ENCODE measurements around the gene GRIA4. TPM values are rescaled to one million over a fixed set of nuclear protein-coding genes. Genes with fewer than 3 reads are reported as not detected.

GRIA4 gene
- total RNA-seq, 4 donors from 2014 or later = 37.2 TPM; not detected in 3

- H3K9me3 ChIP-seq = no peaks in the 10 kb centered on the region
- no peak for TF ChIP-seq POLR2A (IDR thresholded peaks at IDR 0.05)
- TF ChIP-seq CTCF (IDR thresholded peaks at IDR 0.05) = no peak
- no peaks in the 10 kb centered on the region for H3K36me3 ChIP-seq
- H3K27ac ChIP-seq = no peak overlapping the region
- H3K4me1 ChIP-seq = no peaks in the 10 kb centered on the region
- H3K4me3 ChIP-seq = no peak overlapping the region
- intact Hi-C loops (cut with DNase I; ENCODE audit: low total_unique reads) = no loop called here
- no peaks in the 10 kb centered on the region for H3K27me3 ChIP-seq
- DNase-seq = no peak
Observed at GRCh38 chr11:105644839-105645573, 35.1 kb downstream of the GRIA4 start.

GRCh38 chr11:105647780-105648179, 37.9 kb downstream of the GRIA4 start:
- intact Hi-C loops (cut with DNase I; ENCODE audit: low total_unique reads) = no loop called here
- Histone ChIP-seq H3K4me3 (no peak overlapping the region), H3K27ac (no peak overlapping the region), H3K9me3 (no peaks in the 10 kb centered on the region), H3K4me1 (no peaks in the 10 kb centered on the region), H3K27me3 (no peaks in the 10 kb centered on the region), H3K36me3 (no peaks in the 10 kb centered on the region)
- no peak for DNase-seq
- no peak for TF ChIP-seq POLR2A (IDR thresholded peaks at IDR 0.05)
- no peak for TF ChIP-seq CTCF (IDR thresholded peaks at IDR 0.05)

GRCh38 chr11:105648762-105649161, 38.9 kb downstream of the GRIA4 start:
- TF ChIP-seq CTCF (IDR thresholded peaks at IDR 0.05) (no peak), POLR2A (IDR thresholded peaks at IDR 0.05) (no peak)
- H3K4me3 ChIP-seq = no peak overlapping the region
- no peaks in the 10 kb centered on the region for H3K4me1 ChIP-seq
- DNase-seq = no peak
- intact Hi-C loops (cut with DNase I; ENCODE audit: low total_unique reads) = no loop called here
- no peaks in the 10 kb centered on the region for H3K36me3 ChIP-seq
- H3K9me3 ChIP-seq = no peaks in the 10 kb centered on the region
- no peak overlapping the region for H3K27ac ChIP-seq
- H3K27me3 ChIP-seq = no peaks in the 10 kb centered on the region

- TF ChIP-seq CTCF (IDR thresholded peaks at IDR 0.05) (no peak), POLR2A (IDR thresholded peaks at IDR 0.05) (no peak)
- no peaks in the 10 kb centered on the region for H3K27me3 ChIP-seq
- no peaks in the 10 kb centered on the region for H3K9me3 ChIP-seq
- H3K4me3 ChIP-seq = no peak overlapping the region
- H3K36me3 ChIP-seq = no peaks in the 10 kb centered on the region
- no peaks in the 10 kb centered on the region for H3K4me1 ChIP-seq
- DNase-seq = no peak
- intact Hi-C loops (cut with DNase I; ENCODE audit: low total_unique reads) = no loop called here
- no peak overlapping the region for H3K27ac ChIP-seq
Observed at GRCh38 chr11:105665281-105665680, 55.4 kb downstream of the GRIA4 start.

- intact Hi-C loops (cut with DNase I; ENCODE audit: low total_unique reads) = no loop called here
- no peaks in the 10 kb centered on the region for H3K9me3 ChIP-seq
- TF ChIP-seq CTCF (IDR thresholded peaks at IDR 0.05) (no peak), POLR2A (IDR thresholded peaks at IDR 0.05) (no peak)
- no peaks in the 10 kb centered on the region for H3K36me3 ChIP-seq
- no peaks in the 10 kb centered on the region for H3K27me3 ChIP-seq
- H3K4me3 ChIP-seq = no peak overlapping the region
- H3K27ac ChIP-seq = no peak overlapping the region
- no peaks in the 10 kb centered on the region for H3K4me1 ChIP-seq
- DNase-seq = no peak
Observed at GRCh38 chr11:105667441-105667840, 57.6 kb downstream of the GRIA4 start.

Measured in uterus (tissue), 4 donors.